Common myeloid progenitor, CD34-positive (primary cell): Measurements from ENCODE around the gene ZNF148.

ENCODE experiments used
- CTCF ChIA-PET: fragments of 350-600 bp; sonication (Branson Sonifier 250); formaldehyde crosslinking; loops from one replicate; lab custom pipeline; 2021; ENCODE audit warnings: antibody characterized with exemption; lab: Charles Lee
- POLR2A ChIA-PET: fragments of 350-600 bp; sonication (Branson Sonifier 250); formaldehyde crosslinking; loops from one replicate; lab custom pipeline; 2021; ENCODE audit warnings: antibody characterized with exemption; lab: Charles Lee
- DNase-seq, 3 donors: peaks; one replicate each; pipeline versions ENCODE4 v3.0.0 to v3.0.0-alpha.2; 2013
- H3K27ac ChIP-seq, 2 experiments: 1 replicate in 1 of 2; 2 replicates in 1 of 2; pipeline ENCODE4 v1.7.0; 2013; ENCODE audit warnings: inconsistent platforms in 2 of 2, low read length in 2 of 2, mild to moderate bottlenecking in 2 of 2, low read depth in 1 of 2, moderate library complexity in 1 of 2; ENCODE audit not compliant: severe bottlenecking in 2 of 2, insufficient read depth in 1 of 2, poor library complexity in 1 of 2
- H3K27me3 ChIP-seq, 5 experiments: replicated peaks in 2 of 5; 1 replicate in 3 of 5; 2 replicates in 2 of 5; pipeline versions ENCODE4 v1.6.1 to v1.7.0; 2013; ENCODE audit warnings: low read length in 4 of 5, mild to moderate bottlenecking in 2 of 5, moderate library complexity in 2 of 5, inconsistent platforms in 1 of 5; ENCODE audit not compliant: insufficient read depth in 5 of 5, control insufficient read depth in 4 of 5
- H3K36me3 ChIP-seq, 4 experiments: 1 replicate in 2 of 4; 2 replicates in 2 of 4; pipeline versions ENCODE4 v1.6.1 to v1.7.0; 2013; ENCODE audit warnings: low read length in 3 of 4, control low read depth in 1 of 4, mild to moderate bottlenecking in 1 of 4; ENCODE audit not compliant: control insufficient read depth in 4 of 4, insufficient read depth in 4 of 4
- H3K4me1 ChIP-seq, 4 experiments: 1 replicate in 3 of 4; 2 replicates in 1 of 4; pipeline versions ENCODE4 v1.6.1 to v1.7.1; 2013; ENCODE audit warnings: low read length in 3 of 4, mild to moderate bottlenecking in 3 of 4, control low read depth in 1 of 4, inconsistent platforms in 1 of 4, moderate library complexity in 1 of 4; ENCODE audit not compliant: control insufficient read depth in 4 of 4, insufficient read depth in 4 of 4; ENCODE audit errors: control extremely low read depth in 1 of 4
- H3K4me3 ChIP-seq, 7 experiments: 1 replicate in 4 of 7; 2 replicates in 3 of 7; pipeline versions ENCODE4 v1.5.1 to v1.7.0; 2013; ENCODE audit warnings: mild to moderate bottlenecking in 7 of 7, low read length in 6 of 7, moderate library complexity in 6 of 7, inconsistent platforms in 2 of 7, low read depth in 2 of 7, control low read depth in 1 of 7; ENCODE audit not compliant: insufficient read depth in 4 of 7, control insufficient read depth in 1 of 7; ENCODE audit errors: extremely low read depth in 1 of 7
- H3K9me3 ChIP-seq, 5 experiments: 1 replicate in 4 of 5; 2 replicates in 1 of 5; pipeline versions ENCODE4 v1.6.1 to v1.7.1; 2013; ENCODE audit warnings: low read length in 4 of 5, mild to moderate bottlenecking in 2 of 5, inconsistent platforms in 1 of 5, low read depth in 1 of 5, moderate library complexity in 1 of 5; ENCODE audit not compliant: control insufficient read depth in 4 of 5, insufficient read depth in 2 of 5; ENCODE audit errors: control extremely low read depth in 1 of 5
- WGBS: methylation state at CpG from one replicate; pipeline ENCODE4 v1.1.5; 2013; ENCODE audit not compliant: insufficient coverage; 5-methylcytosine and 5-hydroxymethylcytosine counted together

ZNF148 gene

DNA sequence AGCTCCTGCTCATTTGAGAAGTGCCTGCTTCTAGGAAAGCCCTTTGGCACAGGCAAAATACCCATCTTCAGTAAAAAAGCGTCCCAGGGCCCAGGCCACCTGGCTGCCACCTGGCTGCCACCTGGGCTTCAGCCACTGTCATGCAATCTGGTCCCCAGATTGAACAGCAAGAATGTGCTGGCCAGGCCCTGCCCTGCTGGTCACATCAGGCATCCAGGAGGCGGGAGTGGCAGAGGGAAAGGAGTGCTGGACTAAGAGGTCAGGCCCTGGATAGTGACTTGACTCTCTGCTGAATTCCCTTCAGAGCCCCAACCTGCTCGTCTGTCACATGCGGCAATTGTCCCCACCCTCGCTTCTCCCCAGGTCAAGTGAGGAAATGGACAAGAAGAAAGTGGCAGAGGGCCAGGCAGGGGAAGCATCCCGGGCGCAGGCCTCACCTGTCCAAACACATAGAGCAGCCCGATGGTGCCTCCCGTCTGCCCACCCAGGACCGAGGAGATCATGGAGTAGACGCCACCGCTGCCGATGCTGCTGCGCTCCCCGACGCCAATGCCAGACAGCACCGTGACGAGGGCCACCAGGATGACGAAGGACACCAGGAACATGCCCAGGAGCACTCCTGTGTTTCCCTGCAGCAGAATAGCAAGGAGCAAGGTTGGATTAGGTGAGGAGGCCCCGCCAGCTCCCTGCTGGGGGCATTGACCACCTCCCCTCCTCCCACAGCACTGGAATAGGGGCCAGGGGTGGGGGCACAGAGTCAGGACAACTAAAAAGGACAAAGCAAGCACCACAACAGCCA lies 188.1 kb downstream of the ZNF148 start:
- peaks cover 0 to 3% (median 0%) of the 10 kb centered on the region in 4 experiments for H3K4me1 ChIP-seq
- H3K27ac ChIP-seq: no peak overlapping the region
- CTCF ChIA-PET: interaction anchor here (1.7 kb wide), 1 partner anchor 17 kb away, joined by 3 read pairs; no protein-coding TSS in a partner anchor
- no peaks in the 10 kb centered on the region for H3K36me3 ChIP-seq
- WGBS: 98% methylated on average over 20 of the region's 20 CpGs
- H3K9me3 ChIP-seq: no peaks in the 10 kb centered on the region
- peaks cover 0 to 3% (median 0%) of the 10 kb centered on the region in 5 experiments for H3K27me3 ChIP-seq
- DNase-seq: no peak
- H3K4me3 ChIP-seq: no peak overlapping the region
- POLR2A ChIA-PET: no interaction called here

DNA sequence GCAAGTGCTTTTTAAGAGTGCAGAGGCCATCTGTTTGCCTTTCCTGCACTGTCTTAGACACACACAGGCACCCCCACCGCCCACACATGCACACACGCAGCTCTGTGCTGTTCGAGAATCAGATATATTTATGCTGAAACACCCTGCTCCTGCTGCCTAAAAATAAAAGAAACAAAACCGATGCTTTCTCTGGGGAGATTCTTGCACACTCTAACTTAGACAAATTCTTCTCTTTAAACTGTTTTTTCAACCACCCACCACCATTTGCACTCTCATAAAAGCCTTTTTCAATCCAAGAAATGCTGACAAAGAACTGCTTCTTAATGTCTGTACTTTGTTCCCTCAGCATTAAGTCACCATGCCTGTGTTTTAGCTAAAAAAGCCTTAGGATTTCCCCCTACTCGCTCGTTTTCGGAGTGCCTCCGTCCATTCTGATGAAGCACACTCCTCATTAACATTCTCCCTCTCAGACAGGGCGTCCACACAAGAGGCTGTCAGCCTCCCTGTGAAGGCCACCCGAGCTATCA lies 188.8 kb downstream of the ZNF148 start:
- Histone ChIP-seq H3K36me3 (no peaks in the 10 kb centered on the region), H3K4me1 (no peaks in the 10 kb centered on the region), H3K27ac (no peak overlapping the region), H3K27me3 (peaks cover 0 to 3% (median 0%) of the 10 kb centered on the region in 5 experiments), H3K9me3 (no peaks in the 10 kb centered on the region), H3K4me3 (no peak overlapping the region)
- ChIA-PET POLR2A (no interaction called here), CTCF (interaction anchor here (1.7 kb wide), 1 partner anchor 16 kb away, joined by 3 read pairs; no protein-coding TSS in a partner anchor)
- DNase-seq: no peak
- 94% methylated on average over 10 of the region's 10 CpGs for WGBS

DNA sequence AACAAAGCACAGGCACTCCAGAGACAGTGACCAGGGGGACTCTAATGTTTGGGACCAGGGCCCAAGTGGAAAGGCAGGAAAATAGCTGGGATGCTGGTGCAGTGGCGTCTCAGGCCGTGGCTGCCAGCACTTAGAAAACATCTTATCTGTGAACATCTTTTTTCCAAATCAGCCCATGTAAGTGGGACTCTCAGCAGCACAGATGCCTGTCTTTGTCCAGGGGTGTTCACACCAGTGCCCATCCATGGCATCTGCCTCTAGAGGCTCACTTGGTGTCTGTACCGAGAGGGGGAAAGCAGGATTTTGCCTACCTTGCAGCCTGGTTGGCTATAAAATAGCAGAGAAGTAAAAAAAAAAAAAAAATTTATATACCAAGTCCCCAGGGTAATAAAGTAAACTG lies 189.3 kb downstream of the ZNF148 start:
- 89% methylated on average over 2 of the region's 3 CpGs for WGBS
- Histone ChIP-seq H3K27me3 (peaks cover 0 to 3% (median 0%) of the 10 kb centered on the region in 5 experiments), H3K9me3 (no peaks in the 10 kb centered on the region), H3K4me3 (no peak overlapping the region), H3K27ac (no peak overlapping the region), H3K36me3 (no peaks in the 10 kb centered on the region), H3K4me1 (no peaks in the 10 kb centered on the region)
- DNase-seq: no peak
- CTCF ChIA-PET: no interaction called here
- POLR2A ChIA-PET: no interaction called here

DNA sequence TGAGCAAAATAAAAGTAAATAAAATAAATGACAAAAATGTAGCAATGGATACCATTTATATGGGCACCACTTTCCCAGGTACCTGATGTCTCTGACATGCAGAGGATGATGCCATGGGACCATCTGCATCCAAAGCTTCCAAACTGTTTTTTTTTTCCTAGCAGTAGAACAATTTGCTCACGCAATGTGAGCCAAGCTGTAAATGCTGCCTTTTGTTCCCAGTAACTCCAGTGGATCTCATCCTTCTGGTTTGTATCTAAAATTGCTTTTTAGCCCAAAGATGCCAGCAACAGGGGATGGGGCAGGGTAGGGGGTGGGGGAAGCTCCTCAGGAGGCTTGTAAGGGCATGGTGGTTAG lies 195.3 kb downstream of the ZNF148 start:
- H3K9me3 ChIP-seq: no peaks in the 10 kb centered on the region
- no peak for DNase-seq
- 100% methylated on average over 1 of the region's 1 CpG for WGBS
- H3K4me3 ChIP-seq: no peak overlapping the region
- peaks cover 0 to 2% (median 0%) of the 10 kb centered on the region in 4 experiments for H3K4me1 ChIP-seq
- H3K27ac ChIP-seq: no peak overlapping the region
- POLR2A ChIA-PET: no interaction called here
- CTCF ChIA-PET: interaction anchor here (2.1 kb wide), 1 partner anchor 10 kb away, joined by 7 read pairs; no protein-coding TSS in a partner anchor
- no peaks in the 10 kb centered on the region for H3K27me3 ChIP-seq
- H3K36me3 ChIP-seq: no peaks in the 10 kb centered on the region

DNA sequence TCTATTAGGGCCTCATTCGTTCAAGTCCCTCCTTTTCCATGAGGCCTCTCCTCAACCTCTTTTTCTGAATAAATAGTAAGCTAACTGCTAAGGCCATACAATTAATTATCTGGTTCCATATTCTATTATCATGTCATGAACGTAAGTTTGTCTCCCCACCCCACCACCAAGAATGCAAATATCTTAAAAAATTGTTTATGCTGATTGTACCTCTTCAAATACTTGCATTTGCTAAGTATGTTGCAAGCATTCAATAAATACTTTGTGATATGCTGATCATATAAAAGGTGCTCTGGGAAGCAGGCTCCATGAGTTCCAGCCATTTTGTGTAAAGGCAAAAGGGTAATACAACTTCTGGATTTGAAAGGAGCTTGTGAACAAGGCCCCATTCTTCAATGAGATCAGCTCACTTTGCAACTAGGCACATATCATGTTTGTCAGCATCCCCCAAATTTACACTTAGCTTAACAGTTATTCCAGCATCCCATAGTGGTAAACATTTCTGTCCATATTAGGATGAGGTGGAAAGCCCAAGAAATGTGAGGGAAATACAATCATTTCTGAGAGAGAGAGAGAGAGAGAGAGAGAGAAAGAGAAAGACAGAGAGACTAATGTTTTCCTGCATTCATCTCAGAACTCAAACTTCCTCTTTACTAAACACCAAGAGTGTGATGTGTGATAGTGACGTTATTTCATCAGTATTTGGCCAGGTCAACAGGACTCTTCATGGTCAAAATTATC lies 195.8 kb downstream of the ZNF148 start:
- WGBS: 100% methylated on average over 1 of the region's 3 CpGs
- Histone ChIP-seq H3K9me3 (peaks cover 0 to 5% (median 0%) of the 10 kb centered on the region in 5 experiments), H3K4me3 (no peak overlapping the region), H3K27me3 (no peaks in the 10 kb centered on the region), H3K27ac (no peak overlapping the region), H3K36me3 (no peaks in the 10 kb centered on the region), H3K4me1 (peaks cover 0 to 2% (median 0%) of the 10 kb centered on the region in 4 experiments)
- POLR2A ChIA-PET: no interaction called here
- CTCF ChIA-PET: interaction anchor here (2.1 kb wide), 1 partner anchor 11 kb away, joined by 7 read pairs; no protein-coding TSS in a partner anchor
- DNase-seq: peak in 1 of 3 donors; percentile 14

DNA sequence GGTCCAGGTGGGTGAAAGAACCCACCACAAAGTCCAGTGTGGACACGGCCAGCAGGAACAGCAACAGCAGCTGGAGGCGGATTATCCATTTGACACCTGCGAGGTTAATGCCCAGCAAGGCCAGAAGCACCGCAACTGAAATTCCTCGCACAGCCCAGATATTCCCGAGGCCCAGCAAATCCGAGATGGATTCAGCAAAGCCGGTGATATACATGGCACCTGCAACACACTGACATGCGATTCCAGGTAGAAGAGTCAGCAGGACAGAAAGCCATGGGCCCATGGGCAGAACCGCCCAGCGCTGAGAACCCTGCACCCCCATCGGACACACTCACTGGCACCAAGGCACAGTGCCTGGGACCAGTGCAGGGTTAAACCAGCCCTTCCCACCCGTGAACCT lies 197.4 kb downstream of the ZNF148 start:
- 100% methylated on average over 12 of the region's 13 CpGs for WGBS
- ChIA-PET POLR2A (no interaction called here), CTCF (no interaction called here)
- Histone ChIP-seq H3K36me3 (no peaks in the 10 kb centered on the region), H3K4me3 (no peak overlapping the region), H3K27me3 (no peaks in the 10 kb centered on the region), H3K27ac (no peak overlapping the region), H3K9me3 (peaks cover 0 to 6% (median 0%) of the 10 kb centered on the region in 5 experiments), H3K4me1 (peaks cover 0 to 2% (median 0%) of the 10 kb centered on the region in 4 experiments)
- no peak for DNase-seq
